ENCODE data around the gene S100A2.

Gene S100A2

GRCh38 chr1:153546796-153547559 lies 18.7 kb downstream of the S100A2 start:
- no peak for FAIRE-seq

GRCh38 chr1:153546371-153546770 lies 19.3 kb downstream of the S100A2 start:
- no peak for DNase-seq (ENCODE audit: low spot score)
- no peak for FAIRE-seq

More at GRCh38 chr1:153546796-153547559, 18.7 kb downstream of the S100A2 start:
- DNase-seq (ENCODE audit: low spot score) = no peak

- FAIRE-seq (no peak), DNase-seq (ENCODE audit: low spot score) (peak; percentile 94)
These were observed 20.3 kb downstream of the S100A2 start, which contains the start of gene S100A4 for GRCh38 chr1:153545067-153546055. S100A4 (minus strand) TSS chr1:153545806; CDS start chr1:153544794, 1,012 bp downstream.

- DNase-seq (ENCODE audit: low spot score) (no peak), FAIRE-seq (no peak)
These were observed 21.1 kb downstream of the S100A2 start for GRCh38 chr1:153544453-153545066.

- DNase-seq (ENCODE audit: low spot score) (no peak), FAIRE-seq (no peak)
These were observed 21.9 kb downstream of the S100A2 start for GRCh38 chr1:153543736-153544135.

GRCh38 chr1:153542956-153543711 lies 22.5 kb downstream of the S100A2 start:
- FAIRE-seq (no peak), DNase-seq (ENCODE audit: low spot score) (no peak)

- FAIRE-seq = no peak
- no peak for DNase-seq (ENCODE audit: low spot score)
These were observed 23.7 kb downstream of the S100A2 start for GRCh38 chr1:153541641-153542590.

- DNase-seq (ENCODE audit: low spot score) (peak; percentile 70), FAIRE-seq (no peak)
These were observed 25.0 kb downstream of the S100A2 start, which contains the start of gene S100A5 for GRCh38 chr1:153540394-153541361. S100A5 (minus strand) TSS chr1:153540934; CDS start chr1:153540191, 743 bp downstream.

GRCh38 chr1:153539395-153540093 lies 26.1 kb downstream of the S100A2 start:
- DNase-seq (ENCODE audit: low spot score) (no peak), FAIRE-seq (no peak)

- no peak for DNase-seq (ENCODE audit: low spot score)
- no peak for FAIRE-seq
These were observed 27.3 kb downstream of the S100A2 start for GRCh38 chr1:153538315-153538821.

- DNase-seq (ENCODE audit: low spot score) = no peak
- no peak for FAIRE-seq
These were observed 28.3 kb downstream of the S100A2 start for GRCh38 chr1:153537376-153537730.

- DNase-seq (ENCODE audit: low spot score) (no peak), FAIRE-seq (no peak)
These were observed 28.8 kb downstream of the S100A2 start for GRCh38 chr1:153536671-153537375.

- FAIRE-seq (no peak), DNase-seq (ENCODE audit: low spot score) (peak; percentile 55)
These were observed 29.5 kb downstream of the S100A2 start for GRCh38 chr1:153536012-153536670.

GRCh38 chr1:153535242-153536011 lies 30.2 kb downstream of the S100A2 start, which contains the start of gene S100A6:
S100A6 (minus strand) TSS chr1:153535991; CDS start chr1:153535339, 652 bp downstream.
- DNase-seq (ENCODE audit: low spot score) (no peak), FAIRE-seq (no peak)

- no peak for DNase-seq (ENCODE audit: low spot score)
- FAIRE-seq = no peak
These were observed 30.8 kb downstream of the S100A2 start for GRCh38 chr1:153534925-153535241.

Data from urothelium cell line (cell line).